ENCODE measurements around the gene IL17RD.
A peak's percentile ranks its signal among the peaks of the same experiment; 100 is the strongest.
"Not testable (repeated sequence)": the region's sequence is repeated elsewhere in the genome, so short reads cannot be mapped to it uniquely, and the experiment has no call there.

IL17RD gene

GRCh38 chr3:57091521-57092273 is 73.5 kb downstream of the IL17RD start:
- no peak for DNase-seq

DNA sequence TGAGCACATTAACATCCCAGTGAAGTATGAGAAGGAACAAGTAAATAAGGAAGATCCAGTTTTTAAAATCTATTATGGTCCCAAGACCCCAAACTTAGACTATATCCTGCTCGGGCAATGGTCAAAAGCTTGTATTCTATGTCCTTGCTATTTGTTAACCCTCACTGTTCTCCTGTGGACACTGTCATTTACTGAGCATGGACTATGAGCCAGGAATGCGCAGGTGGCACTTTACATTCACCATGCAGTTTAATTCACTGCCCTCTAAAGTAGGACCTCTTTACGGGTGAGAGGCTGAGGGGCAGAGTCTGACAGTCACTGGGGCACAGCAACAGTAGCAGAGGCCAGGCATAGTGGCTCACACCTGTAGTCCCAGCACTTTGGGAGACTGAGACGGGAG is 76.1 kb downstream of the IL17RD start:
- DNase-seq, result no peak

DNA sequence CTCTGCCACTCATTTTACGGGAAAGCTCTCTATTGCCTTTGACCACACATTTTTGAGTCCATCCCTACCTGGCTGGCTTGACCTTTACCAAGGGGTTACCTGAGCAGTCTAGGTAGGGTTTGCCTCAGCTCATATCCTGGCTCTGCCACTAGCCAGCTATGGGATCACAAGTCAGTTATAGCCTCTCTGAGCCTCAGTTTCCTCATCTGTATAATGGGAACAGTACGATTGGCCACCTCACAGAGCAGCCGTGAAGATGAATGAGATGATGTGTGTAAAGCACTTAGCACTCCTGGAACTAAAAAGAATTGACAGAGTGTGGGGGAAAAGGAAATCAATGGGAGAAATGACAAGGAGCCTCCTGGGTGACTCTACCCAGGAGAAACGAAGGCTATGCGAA is 76.7 kb downstream of the IL17RD start:
- DNase-seq, result no peak

DNA sequence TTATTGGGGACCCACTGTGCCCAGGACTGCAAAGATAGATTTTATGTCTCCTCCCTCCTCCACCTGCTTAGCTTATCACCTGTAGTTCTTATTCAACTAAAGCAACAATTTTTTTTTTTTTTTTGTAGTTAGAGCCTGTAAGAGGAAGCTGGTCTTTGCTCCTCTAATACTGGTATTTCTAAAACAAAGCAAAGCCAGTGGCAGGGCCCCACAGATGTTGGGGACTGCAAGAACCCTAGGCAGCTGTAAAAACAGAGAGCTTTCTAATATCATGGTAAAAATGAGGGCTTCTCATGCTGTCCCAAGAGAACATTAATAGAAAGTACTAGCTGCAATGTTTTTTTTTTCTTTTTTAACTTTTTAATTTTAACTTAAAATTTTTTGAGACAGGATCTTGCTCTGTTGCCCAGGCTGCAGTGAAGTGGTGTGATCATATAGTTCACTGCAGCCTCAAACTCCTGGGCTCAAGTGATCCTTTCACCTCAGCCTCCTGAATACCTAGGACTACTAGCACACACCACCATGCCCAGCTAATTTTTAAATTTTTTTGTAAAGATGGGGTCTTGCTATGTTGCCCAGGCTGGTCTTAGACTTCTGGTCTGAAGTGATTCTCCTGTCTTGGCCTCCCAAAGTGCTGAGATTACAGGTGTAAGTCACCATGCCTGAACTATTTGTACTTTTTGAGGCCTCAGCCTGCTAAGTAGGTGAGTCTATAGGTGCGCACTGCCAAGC is 77.6 kb downstream of the IL17RD start:
- DNase-seq, result no peak

- DNase-seq, result no peak
These were observed 79.0 kb downstream of the IL17RD start for GRCh38 chr3:57086201-57086600.

DNA sequence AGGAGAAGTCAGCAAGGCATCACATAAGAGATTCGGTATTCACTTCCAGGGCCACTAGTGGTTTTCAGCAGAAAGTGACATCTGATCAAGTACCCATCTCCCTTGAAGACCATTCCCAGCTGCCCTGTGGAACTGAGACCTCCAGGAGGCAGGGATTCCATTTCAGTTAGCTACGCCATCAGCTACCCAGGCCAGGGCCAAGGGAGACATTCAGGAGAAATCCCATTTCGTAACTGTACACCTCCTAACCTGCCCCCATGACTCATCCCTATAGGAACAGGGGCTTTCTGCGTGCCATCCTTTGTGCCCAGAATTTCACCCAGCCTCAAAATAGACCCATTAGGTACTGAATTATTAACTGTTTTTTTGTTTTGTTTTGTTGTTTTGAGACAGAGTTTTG is 79.9 kb downstream of the IL17RD start:
- no peak for DNase-seq

- DNase-seq, result not testable (repeated sequence)
These were observed 81.7 kb downstream of the IL17RD start for GRCh38 chr3:57083266-57083995.

- no peak for DNase-seq
These were observed 82.7 kb downstream of the IL17RD start for GRCh38 chr3:57082481-57082880.

GRCh38 chr3:57081173-57081572 is 84.0 kb downstream of the IL17RD start:
- no peak for DNase-seq

DNA sequence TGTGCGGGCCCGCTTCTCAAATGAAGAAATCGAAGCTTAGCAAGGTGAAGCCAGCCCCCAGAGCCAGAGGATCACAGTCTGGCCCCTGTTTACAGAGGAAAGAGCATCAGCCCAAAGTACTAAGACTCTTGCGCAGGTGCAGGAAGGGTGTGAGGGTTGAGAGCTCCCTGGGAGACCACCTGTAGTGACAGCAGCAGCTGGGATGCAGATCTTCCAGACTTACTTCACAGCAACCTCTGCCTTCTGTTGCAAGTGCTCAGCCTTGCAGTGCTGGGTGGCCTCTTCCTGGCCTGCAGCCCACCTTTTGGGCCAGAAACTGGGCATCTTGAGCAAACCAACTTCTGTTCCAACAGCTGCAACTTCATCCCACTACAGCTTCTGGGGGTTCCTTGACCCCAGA is 85.0 kb downstream of the IL17RD start:
- DNase-seq, result no peak

DNA sequence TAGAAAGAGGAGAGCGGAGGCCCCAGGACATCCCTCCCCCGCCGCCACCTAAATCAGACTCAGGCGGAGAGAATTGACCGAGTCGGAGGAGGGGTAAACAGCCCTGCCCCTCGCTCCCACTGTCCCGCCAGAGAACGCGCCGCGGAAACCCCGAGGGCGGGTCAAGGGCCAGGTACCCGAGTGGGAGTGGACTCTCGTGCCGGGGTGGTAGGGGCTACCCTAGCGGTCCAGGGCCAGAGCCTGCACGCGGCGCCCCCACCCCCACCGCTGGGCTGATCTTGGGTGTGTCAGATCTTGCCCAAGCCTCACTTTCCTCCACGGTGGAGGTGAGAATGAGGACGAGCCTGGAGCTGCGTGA is 85.7 kb downstream of the IL17RD start:
- DNase-seq, result no peak

GRCh38 chr3:57078635-57079473 is 86.3 kb downstream of the IL17RD start:
- DNase-seq, result peak in 1 of 2 experiments; percentile 31

- DNase-seq, result no peak
These were observed 86.9 kb downstream of the IL17RD start for GRCh38 chr3:57078344-57078634.

DNA sequence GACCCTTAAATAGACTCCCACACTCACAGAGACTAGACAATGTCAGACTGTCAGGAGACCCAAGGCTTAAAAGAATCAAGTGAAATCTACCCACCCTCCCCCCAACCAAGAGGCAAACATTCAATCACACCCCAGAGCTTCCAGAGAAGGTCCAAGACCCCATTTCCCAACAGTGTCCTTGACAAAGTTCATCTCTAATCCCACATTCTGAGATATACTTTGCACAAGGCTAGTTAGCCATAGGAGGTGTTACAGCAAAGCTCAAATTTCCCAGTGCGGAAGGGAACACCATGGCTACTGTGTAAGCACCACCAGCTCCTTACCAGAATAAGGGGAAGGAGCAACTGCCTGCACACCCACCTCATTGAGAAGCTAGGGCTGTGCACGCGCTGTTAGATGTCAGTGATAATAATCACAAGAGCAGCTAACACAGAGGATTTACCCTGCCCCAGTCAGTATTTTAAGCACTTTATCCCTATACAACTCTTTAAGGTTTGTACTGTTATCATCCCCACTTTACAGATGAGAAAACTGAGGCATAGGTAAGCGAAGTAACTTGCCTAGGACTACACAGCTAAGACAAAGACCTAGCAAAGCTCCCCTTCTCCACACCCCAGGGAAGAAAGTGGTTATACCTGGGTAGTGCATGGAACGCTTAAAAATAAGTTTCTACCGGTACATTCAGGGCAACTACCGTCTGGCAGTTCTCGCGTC is 87.4 kb downstream of the IL17RD start:
- DNase-seq, result no peak

GRCh38 chr3:57076422-57076951 is 88.7 kb downstream of the IL17RD start:
- no peak for DNase-seq

DNA sequence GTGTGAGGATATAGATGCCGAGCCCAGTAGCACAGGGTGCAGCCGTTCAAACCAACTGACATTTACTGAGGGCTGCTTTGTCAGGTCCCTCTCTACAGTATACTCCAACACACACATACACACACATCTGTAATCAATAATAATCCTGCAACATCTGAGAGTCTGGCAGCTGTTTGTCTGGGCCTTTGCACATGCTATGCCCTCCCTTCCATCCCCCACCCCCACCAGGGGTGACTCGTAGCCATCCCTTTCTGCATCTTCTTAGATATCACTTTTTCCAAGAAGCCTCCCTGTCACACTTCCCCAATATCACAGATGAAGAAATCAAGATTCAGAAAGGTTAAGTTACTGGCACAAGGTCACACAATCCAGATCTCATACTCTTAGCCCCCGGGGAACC is 91.0 kb downstream of the IL17RD start:
- DNase-seq, result no peak

- DNase-seq, result no peak
These were observed 91.5 kb downstream of the IL17RD start for GRCh38 chr3:57073628-57074027.

DNA sequence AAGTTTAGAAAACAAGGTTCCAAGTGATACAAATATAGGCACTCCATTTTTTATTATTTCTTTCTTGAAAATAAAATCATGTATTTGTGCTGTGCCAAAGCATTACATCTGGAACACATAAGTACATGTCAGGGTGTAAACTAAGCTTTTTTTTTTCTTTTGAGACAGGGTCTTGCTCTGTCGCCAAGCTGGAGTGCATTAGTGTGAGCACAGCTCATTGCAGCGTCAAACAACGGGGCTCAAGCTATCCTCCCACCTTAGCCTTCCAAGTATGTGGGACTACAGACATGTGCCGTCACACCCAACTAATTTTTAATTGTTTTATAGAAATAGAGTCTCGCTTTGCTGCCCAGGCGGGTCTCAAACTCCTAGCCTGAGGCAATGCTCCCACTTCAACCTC is 95.7 kb downstream of the IL17RD start:
- no peak for DNase-seq

GRCh38 chr3:57068437-57069089 is 96.6 kb downstream of the IL17RD start:
- peak in 1 of 2 experiments; percentile 3 for DNase-seq

- DNase-seq, result no peak
These were observed 98.7 kb downstream of the IL17RD start for GRCh38 chr3:57066471-57066870.

DNA sequence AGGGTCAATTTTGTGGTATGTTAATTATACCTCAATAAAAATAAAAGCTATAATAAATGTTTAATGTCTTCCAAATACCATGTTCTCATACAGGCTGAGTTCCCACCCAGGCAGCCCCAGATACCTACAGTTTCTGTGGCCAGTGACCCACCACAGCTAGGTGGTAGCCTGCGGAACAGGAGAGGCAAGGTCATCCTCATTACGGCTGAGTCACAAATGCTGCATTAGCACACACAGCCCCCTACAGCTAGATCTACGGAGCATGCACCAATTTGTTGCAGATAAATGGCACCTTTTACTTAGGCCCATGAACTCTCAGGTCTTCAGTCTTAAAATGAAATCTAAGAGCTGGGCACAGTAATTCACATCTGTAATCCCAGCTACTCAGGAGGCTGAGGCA is 99.6 kb downstream of the IL17RD start:
- no peak for DNase-seq

- no peak for DNase-seq
These were observed 100.6 kb downstream of the IL17RD start for GRCh38 chr3:57064572-57064971.

All from NCI-H446 (cell line).